WTC11 (cell line): ENCODE data around the gene A1BG. TPM values are rescaled to one million over a fixed set of nuclear protein-coding genes. Genes with fewer than 3 reads are reported as not detected.

ENCODE experiments used
- ATAC-seq: fragments of 200-7000 bp; cut with Tn5 transposase; 2 replicates; pipeline ENCODE4 v1.10.0; 2021; ENCODE audit warnings: mild to moderate bottlenecking, moderate library complexity
- CTCF ChIA-PET: fragments of 300-600 bp; sonication (Branson Sonifier 250); formaldehyde crosslinking; loops from one replicate; lab custom pipeline; 2021; ENCODE audit warnings: antibody characterized with exemption; lab: Charles Lee
- POLR2A ChIA-PET: fragments of 350-600 bp; sonication (Branson Sonifier 250); formaldehyde crosslinking; loops from one replicate; lab custom pipeline; 2021; ENCODE audit warnings: antibody characterized with exemption; lab: Charles Lee
- DNase-seq: peaks from one replicate; pipeline ENCODE4 v3.0.0; 2021; ENCODE audit warnings: low spot score
- H3K27ac Mint-ChIP-seq: 2 replicates; pipeline ENCODE4 v1.8.0; 2021; ENCODE audit warnings: mixed read lengths
- H3K27me3 Mint-ChIP-seq: 2 replicates; pipeline ENCODE4 v1.8.0; 2021; ENCODE audit warnings: low read depth, mild to moderate bottlenecking, moderate library complexity, mixed read lengths
- H3K36me3 Mint-ChIP-seq: 2 replicates; pipeline ENCODE4 v1.8.0; 2021; ENCODE audit warnings: mixed read lengths
- H3K4me1 Mint-ChIP-seq: 2 replicates; pipeline ENCODE4 v1.8.0; 2022; ENCODE audit warnings: mixed read lengths
- H3K4me3 Mint-ChIP-seq: 2 replicates; pipeline ENCODE4 v1.8.0; 2021; ENCODE audit warnings: mild to moderate bottlenecking, moderate library complexity, mixed read lengths
- H3K9me3 Mint-ChIP-seq: 2 replicates; pipeline ENCODE4 v1.8.0; 2021; ENCODE audit warnings: mixed read lengths
- ATF1 ChIP-seq: sonication (generic); formaldehyde crosslinking; IDR thresholded peaks from 2 replicates; pipeline ENCODE4 v1.8.1; 2023; ENCODE audit warnings: mild to moderate bottlenecking, moderate library complexity, missing genetic modification reagents
- CREM ChIP-seq: sonication (generic); formaldehyde crosslinking; IDR thresholded peaks from 2 replicates; pipeline ENCODE4 v1.8.1; 2022; ENCODE audit warnings: mild to moderate bottlenecking, missing genetic modification reagents, moderate library complexity
- GTF2I ChIP-seq: fragments of 250-450 bp; sonication (Bioruptor Pico); conservative IDR thresholded peaks from 2 replicates; pipeline ENCODE4 v1.4.0; 2021; ENCODE audit warnings: mild to moderate bottlenecking
- IRF2 ChIP-seq: sonication (generic); formaldehyde crosslinking; IDR thresholded peaks from 2 replicates; pipeline ENCODE4 v1.8.0; 2022; ENCODE audit warnings: low read depth, missing genetic modification reagents, borderline replicate concordance
- JUN ChIP-seq: sonication (generic); formaldehyde crosslinking; IDR thresholded peaks from 2 replicates; pipeline ENCODE4 v1.8.0; 2023; ENCODE audit warnings: mild to moderate bottlenecking, missing genetic modification reagents
- NFATC4 ChIP-seq: fragments of 250-450 bp; sonication (Bioruptor Pico); IDR thresholded peaks from 2 replicates; pipeline ENCODE4 v1.9.0; 2021; ENCODE audit warnings: mild to moderate bottlenecking
- NFE2L1 ChIP-seq: sonication (generic); formaldehyde crosslinking; IDR thresholded peaks from 2 replicates; pipeline ENCODE4 v1.8.1; 2023; ENCODE audit warnings: missing genetic modification reagents
- NR3C1 ChIP-seq: sonication (generic); formaldehyde crosslinking; conservative IDR thresholded peaks from 2 replicates; pipeline ENCODE4 v1.8.1; 2023; ENCODE audit warnings: low read depth, mild to moderate bottlenecking, missing genetic modification reagents
- SMAD3 ChIP-seq: sonication (generic); formaldehyde crosslinking; IDR thresholded peaks from 2 replicates; pipeline ENCODE4 v1.8.0; 2022; ENCODE audit warnings: missing genetic modification reagents, mild to moderate bottlenecking, borderline replicate concordance
- TP53 ChIP-seq: sonication (generic); formaldehyde crosslinking; IDR thresholded peaks from 2 replicates; pipeline ENCODE4 v1.8.1; 2023; ENCODE audit warnings: mild to moderate bottlenecking, missing genetic modification reagents
- ZBTB21 ChIP-seq: sonication (generic); formaldehyde crosslinking; IDR thresholded peaks from 2 replicates; pipeline ENCODE4 v1.8.1; 2023; ENCODE audit warnings: mild to moderate bottlenecking, missing genetic modification reagents, borderline replicate concordance
- ZNF263 ChIP-seq: sonication (generic); formaldehyde crosslinking; IDR thresholded peaks from 2 replicates; pipeline ENCODE4 v1.8.1; 2022; ENCODE audit warnings: low read depth, mild to moderate bottlenecking, moderate library complexity, missing genetic modification reagents
- ZNF423 ChIP-seq: fragments of 250-450 bp; sonication (Bioruptor Pico); IDR thresholded peaks from 2 replicates; pipeline ENCODE4 v2.1.2; 2022; ENCODE audit warnings: mild to moderate bottlenecking, moderate library complexity
- ZNF671 ChIP-seq: fragments of 250-450 bp; sonication (Bioruptor Pico); IDR thresholded peaks from 2 replicates; pipeline ENCODE4 v1.8.0; 2021; ENCODE audit warnings: mild to moderate bottlenecking
- total RNA-seq: library from RNA; stranded (reverse); gene quantifications from 3 replicates; pipeline ENCODE4 v1.2.3, GENCODE V29; 2021
- TF ChIP-seq, protein P1 (sequence below): sonication (generic); formaldehyde crosslinking; IDR thresholded peaks from 2 replicates; pipeline ENCODE4 v1.8.0; 2023; ENCODE audit warnings: mild to moderate bottlenecking, missing genetic modification reagents
- TF ChIP-seq, protein P2 (sequence below): sonication (generic); formaldehyde crosslinking; IDR thresholded peaks from 2 replicates; pipeline ENCODE4 v1.8.1; 2023; ENCODE audit warnings: mild to moderate bottlenecking, missing genetic modification reagents, moderate library complexity
- TF ChIP-seq, protein P3 (sequence below): sonication (generic); formaldehyde crosslinking; IDR thresholded peaks from 2 replicates; pipeline ENCODE4 v1.8.0; 2023; ENCODE audit warnings: missing genetic modification reagents
- TF ChIP-seq, protein P4 (sequence below): sonication (generic); formaldehyde crosslinking; IDR thresholded peaks from 2 replicates; pipeline ENCODE4 v1.8.0; 2022; ENCODE audit warnings: mild to moderate bottlenecking, missing genetic modification reagents
- TF ChIP-seq, protein P5 (sequence below): sonication (generic); formaldehyde crosslinking; IDR thresholded peaks from 2 replicates; pipeline ENCODE4 v1.8.0; 2022; ENCODE audit warnings: mild to moderate bottlenecking, missing genetic modification reagents
- TF ChIP-seq, protein P6 (sequence below): sonication (generic); formaldehyde crosslinking; IDR thresholded peaks from 2 replicates; pipeline ENCODE4 v1.8.1; 2022; ENCODE audit warnings: mild to moderate bottlenecking, missing genetic modification reagents, moderate library complexity, borderline replicate concordance

The A1BG gene
- total RNA-seq, 1 experiment from 2014 or later, result 24.3 TPM

DNA sequence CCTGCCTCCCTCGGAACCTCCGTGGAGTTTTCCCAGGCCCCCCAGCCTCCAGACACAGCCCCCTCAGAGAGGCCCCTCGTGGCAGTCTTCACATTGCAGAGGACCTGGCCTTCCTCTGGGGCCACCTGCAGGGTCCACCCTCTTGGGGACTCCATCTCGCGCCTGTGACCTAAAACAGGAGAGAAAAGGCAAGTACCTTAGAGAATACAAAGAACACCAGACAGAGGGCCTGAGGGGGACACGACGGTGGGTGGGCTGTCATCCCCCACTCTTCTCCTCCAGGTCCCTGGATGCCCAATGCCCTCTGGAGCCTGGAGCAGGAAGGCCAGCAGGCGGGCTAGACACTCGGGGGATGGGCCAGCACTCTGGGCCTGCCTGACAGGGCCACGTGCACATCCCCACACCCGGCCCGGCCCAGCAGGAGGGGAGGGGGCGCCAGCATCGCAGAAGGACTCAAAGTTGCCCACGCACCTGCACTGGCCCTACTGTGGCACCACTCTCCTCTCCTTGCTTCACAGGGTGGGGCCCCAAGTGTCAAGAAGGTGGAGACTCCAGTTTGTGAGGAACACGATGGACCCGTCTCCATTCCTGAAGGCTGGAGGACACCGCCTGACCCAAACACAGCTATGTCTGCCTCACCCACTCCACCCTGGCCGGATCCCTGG is 4.3 kb upstream of the A1BG start:
- DNase-seq (no peak), ATAC-seq (no peak)
- H3K27me3 Mint-ChIP-seq, result peaks cover 8% of the 10 kb centered on the region
- no peaks in the 10 kb centered on the region for H3K36me3 Mint-ChIP-seq
- ChIA-PET POLR2A (no interaction called here), CTCF (interaction anchor here (0.9 kb wide), 1 partner anchor 17 kb away, joined by 3 read pairs; no protein-coding TSS in a partner anchor)
- H3K4me1 Mint-ChIP-seq, result peaks cover 6% of the 10 kb centered on the region; the same call in 1 of the 2 replicates
- no peak overlapping the region for H3K4me3 Mint-ChIP-seq
- H3K27ac Mint-ChIP-seq, result peak overlapping the region; percentile 60; the same call in 1 of the 2 replicates
- no peak for TF ChIP-seq JUN (CRISPR knock-in tag)
- TF ChIP-seq, protein P1, sequence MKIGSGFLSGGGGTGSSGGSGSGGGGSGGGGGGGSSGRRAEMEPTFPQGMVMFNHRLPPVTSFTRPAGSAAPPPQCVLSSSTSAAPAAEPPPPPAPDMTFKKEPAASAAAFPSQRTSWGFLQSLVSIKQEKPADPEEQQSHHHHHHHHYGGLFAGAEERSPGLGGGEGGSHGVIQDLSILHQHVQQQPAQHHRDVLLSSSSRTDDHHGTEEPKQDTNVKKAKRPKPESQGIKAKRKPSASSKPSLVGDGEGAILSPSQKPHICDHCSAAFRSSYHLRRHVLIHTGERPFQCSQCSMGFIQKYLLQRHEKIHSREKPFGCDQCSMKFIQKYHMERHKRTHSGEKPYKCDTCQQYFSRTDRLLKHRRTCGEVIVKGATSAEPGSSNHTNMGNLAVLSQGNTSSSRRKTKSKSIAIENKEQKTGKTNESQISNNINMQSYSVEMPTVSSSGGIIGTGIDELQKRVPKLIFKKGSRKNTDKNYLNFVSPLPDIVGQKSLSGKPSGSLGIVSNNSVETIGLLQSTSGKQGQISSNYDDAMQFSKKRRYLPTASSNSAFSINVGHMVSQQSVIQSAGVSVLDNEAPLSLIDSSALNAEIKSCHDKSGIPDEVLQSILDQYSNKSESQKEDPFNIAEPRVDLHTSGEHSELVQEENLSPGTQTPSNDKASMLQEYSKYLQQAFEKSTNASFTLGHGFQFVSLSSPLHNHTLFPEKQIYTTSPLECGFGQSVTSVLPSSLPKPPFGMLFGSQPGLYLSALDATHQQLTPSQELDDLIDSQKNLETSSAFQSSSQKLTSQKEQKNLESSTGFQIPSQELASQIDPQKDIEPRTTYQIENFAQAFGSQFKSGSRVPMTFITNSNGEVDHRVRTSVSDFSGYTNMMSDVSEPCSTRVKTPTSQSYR (CRISPR knock-in tag), result no peak
- TF ChIP-seq ZBTB21, result no peak
- no peak for TF ChIP-seq NFE2L1 (CRISPR knock-in tag)
- TF ChIP-seq, protein P2, sequence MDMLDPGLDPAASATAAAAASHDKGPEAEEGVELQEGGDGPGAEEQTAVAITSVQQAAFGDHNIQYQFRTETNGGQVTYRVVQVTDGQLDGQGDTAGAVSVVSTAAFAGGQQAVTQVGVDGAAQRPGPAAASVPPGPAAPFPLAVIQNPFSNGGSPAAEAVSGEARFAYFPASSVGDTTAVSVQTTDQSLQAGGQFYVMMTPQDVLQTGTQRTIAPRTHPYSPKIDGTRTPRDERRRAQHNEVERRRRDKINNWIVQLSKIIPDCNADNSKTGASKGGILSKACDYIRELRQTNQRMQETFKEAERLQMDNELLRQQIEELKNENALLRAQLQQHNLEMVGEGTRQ, result no peak
- TF ChIP-seq ZNF671, result no peak
- no peak for TF ChIP-seq ATF1
- TF ChIP-seq SMAD3 (CRISPR knock-in tag), result no peak
- TF ChIP-seq IRF2 (CRISPR knock-in tag), result no peak
- TF ChIP-seq, protein P3, sequence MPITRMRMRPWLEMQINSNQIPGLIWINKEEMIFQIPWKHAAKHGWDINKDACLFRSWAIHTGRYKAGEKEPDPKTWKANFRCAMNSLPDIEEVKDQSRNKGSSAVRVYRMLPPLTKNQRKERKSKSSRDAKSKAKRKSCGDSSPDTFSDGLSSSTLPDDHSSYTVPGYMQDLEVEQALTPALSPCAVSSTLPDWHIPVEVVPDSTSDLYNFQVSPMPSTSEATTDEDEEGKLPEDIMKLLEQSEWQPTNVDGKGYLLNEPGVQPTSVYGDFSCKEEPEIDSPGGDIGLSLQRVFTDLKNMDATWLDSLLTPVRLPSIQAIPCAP (CRISPR knock-in tag), result no peak
- TF ChIP-seq, protein P4, sequence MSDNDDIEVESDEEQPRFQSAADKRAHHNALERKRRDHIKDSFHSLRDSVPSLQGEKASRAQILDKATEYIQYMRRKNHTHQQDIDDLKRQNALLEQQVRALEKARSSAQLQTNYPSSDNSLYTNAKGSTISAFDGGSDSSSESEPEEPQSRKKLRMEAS (CRISPR knock-in tag), result no peak
- TF ChIP-seq TP53 (CRISPR knock-in tag), result no peak
- TF ChIP-seq NFATC4 (CRISPR knock-in tag), result no peak
- no peak for TF ChIP-seq GTF2I (CRISPR knock-in tag)
- TF ChIP-seq, protein P5, sequence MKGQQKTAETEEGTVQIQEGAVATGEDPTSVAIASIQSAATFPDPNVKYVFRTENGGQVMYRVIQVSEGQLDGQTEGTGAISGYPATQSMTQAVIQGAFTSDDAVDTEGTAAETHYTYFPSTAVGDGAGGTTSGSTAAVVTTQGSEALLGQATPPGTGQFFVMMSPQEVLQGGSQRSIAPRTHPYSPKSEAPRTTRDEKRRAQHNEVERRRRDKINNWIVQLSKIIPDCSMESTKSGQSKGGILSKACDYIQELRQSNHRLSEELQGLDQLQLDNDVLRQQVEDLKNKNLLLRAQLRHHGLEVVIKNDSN (CRISPR knock-in tag), result no peak
- TF ChIP-seq ZNF263 (CRISPR knock-in tag), result no peak
- TF ChIP-seq CREM (CRISPR knock-in tag), result no peak
- TF ChIP-seq, protein P6, sequence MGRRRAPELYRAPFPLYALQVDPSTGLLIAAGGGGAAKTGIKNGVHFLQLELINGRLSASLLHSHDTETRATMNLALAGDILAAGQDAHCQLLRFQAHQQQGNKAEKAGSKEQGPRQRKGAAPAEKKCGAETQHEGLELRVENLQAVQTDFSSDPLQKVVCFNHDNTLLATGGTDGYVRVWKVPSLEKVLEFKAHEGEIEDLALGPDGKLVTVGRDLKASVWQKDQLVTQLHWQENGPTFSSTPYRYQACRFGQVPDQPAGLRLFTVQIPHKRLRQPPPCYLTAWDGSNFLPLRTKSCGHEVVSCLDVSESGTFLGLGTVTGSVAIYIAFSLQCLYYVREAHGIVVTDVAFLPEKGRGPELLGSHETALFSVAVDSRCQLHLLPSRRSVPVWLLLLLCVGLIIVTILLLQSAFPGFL, result no peak
- TF ChIP-seq NR3C1, result no peak
- no peak for TF ChIP-seq ZNF423 (CRISPR knock-in tag)
- no peaks in the 10 kb centered on the region for H3K9me3 Mint-ChIP-seq
